SKM-1 (cell line): ENCODE data around the gene MEIG1.
A peak's percentile ranks its signal among the peaks of the same experiment; 100 is the strongest.
"Not testable (repeated sequence)": the region's sequence is repeated elsewhere in the genome, so short reads cannot be mapped to it uniquely, and the experiment has no call there.

Experiments used
- DNase-seq: peaks from one replicate; lab custom pipeline; 2025; ENCODE audit not compliant: unreplicated experiment; lab: John Stamatoyannopoulos, UW

The MEIG1 gene

GRCh38 chr10:14954001-14954770, 5.0 kb upstream of the MEIG1 start, which contains the start of gene DCLRE1C:
TSS of gene DCLRE1C (minus strand) at chr10:14954096. CDS start at chr10:14954010, 86 bp downstream.
- peak; percentile 41 for DNase-seq

GRCh38 chr10:14954934-14955333, 4.3 kb upstream of the MEIG1 start:
- DNase-seq: no peak

- DNase-seq: no peak
Measured at GRCh38 chr10:14958872-14959220, 342 bp upstream of the MEIG1 start.

GRCh38 chr10:14967897-14968296, 8.7 kb downstream of the MEIG1 start:
- no peak for DNase-seq

- DNase-seq: no peak
Measured at GRCh38 chr10:14971867-14972448, 12.8 kb downstream of the MEIG1 start.

- not testable (repeated sequence) for DNase-seq
Measured at GRCh38 chr10:14974153-14974998, 15.2 kb downstream of the MEIG1 start.

GRCh38 chr10:14975672-14976273, 16.6 kb downstream of the MEIG1 start:
- DNase-seq: no peak

- no peak for DNase-seq
Measured at GRCh38 chr10:14982744-14983143, 23.6 kb downstream of the MEIG1 start.

GRCh38 chr10:14989552-14989951, 30.4 kb downstream of the MEIG1 start:
- not testable (repeated sequence) for DNase-seq

GRCh38 chr10:14991035-14991749, 32.0 kb downstream of the MEIG1 start:
- DNase-seq: not testable (repeated sequence)

GRCh38 chr10:14992336-14992735, 33.1 kb downstream of the MEIG1 start:
- not testable (repeated sequence) for DNase-seq

GRCh38 chr10:14993500-14994455, 34.6 kb downstream of the MEIG1 start:
- DNase-seq: not testable (repeated sequence)

GRCh38 chr10:14995964-14996565, 36.9 kb downstream of the MEIG1 start:
- DNase-seq: no peak

GRCh38 chr10:15013530-15013929, 54.3 kb downstream of the MEIG1 start:
- DNase-seq: not testable (repeated sequence)

GRCh38 chr10:15015451-15015850, 56.3 kb downstream of the MEIG1 start:
- no peak for DNase-seq

- not testable (repeated sequence) for DNase-seq
Measured at GRCh38 chr10:15020966-15021365, 61.8 kb downstream of the MEIG1 start.
